Osteoblast (primary cell): ENCODE results near the gene LCE1B. TPM values are rescaled to one million over a fixed set of nuclear protein-coding genes. Genes with fewer than 3 reads are reported as not detected.

Experiments
- DNase-seq: peaks from one replicate; pipeline ENCODE4 v3.0.0; 2011; ENCODE audit warnings: low spot score, mixed read lengths; ENCODE audit not compliant: insufficient read length; ENCODE audit errors: missing footprints
- H2AFZ ChIP-seq: 2 replicates; pipeline ENCODE4 v1.6.0; 2011; ENCODE audit warnings: mild to moderate bottlenecking, low read length
- H3K27ac ChIP-seq: 2 replicates; pipeline ENCODE4 v1.5.1; 2011; ENCODE audit warnings: mild to moderate bottlenecking, low read depth, low read length, moderate library complexity
- H3K27me3 ChIP-seq: 2 replicates; pipeline ENCODE4 v1.6.0; 2012; ENCODE audit warnings: mild to moderate bottlenecking, control low read depth, inconsistent platforms, low read length, moderate library complexity; ENCODE audit not compliant: insufficient read depth
- H3K36me3 ChIP-seq: 2 replicates; pipeline ENCODE4 v1.5.1; 2011; ENCODE audit warnings: mild to moderate bottlenecking, low read length, control low read depth, moderate library complexity; ENCODE audit not compliant: insufficient read depth
- H3K4me1 ChIP-seq: 2 replicates; pipeline ENCODE4 v1.5.1; 2011; ENCODE audit warnings: mild to moderate bottlenecking, low read length, control low read depth, moderate library complexity; ENCODE audit not compliant: insufficient read depth
- H3K4me2 ChIP-seq: 2 replicates; pipeline ENCODE4 v1.6.0; 2011; ENCODE audit warnings: mild to moderate bottlenecking, low read length; ENCODE audit not compliant: insufficient read depth
- H3K4me3 ChIP-seq: fragments of 200-600 bp; sonication (generic); 3 replicates; pipeline ENCODE4 v1.5.1; 2012; ENCODE audit warnings: mild to moderate bottlenecking, low read length, inconsistent platforms; ENCODE audit not compliant: insufficient read depth
- H3K79me2 ChIP-seq: 2 replicates; pipeline ENCODE4 v1.6.0; 2012; ENCODE audit warnings: mild to moderate bottlenecking, low read length, control low read depth, inconsistent platforms; ENCODE audit not compliant: insufficient read depth
- H3K9me3 ChIP-seq: 2 replicates; pipeline ENCODE4 v1.5.1; 2011; ENCODE audit warnings: low read depth, low read length, control low read depth
- H4K20me1 ChIP-seq: 2 replicates; pipeline ENCODE4 v1.6.0; 2012; ENCODE audit warnings: mild to moderate bottlenecking, low read length, control low read depth; ENCODE audit not compliant: insufficient read depth
- CTCF ChIP-seq: IDR thresholded peaks from 2 replicates; pipeline ENCODE4 v1.5.1; 2011; ENCODE audit warnings: mild to moderate bottlenecking, low read depth, low read length, moderate library complexity; ENCODE audit errors: extremely low read depth
- total RNA-seq: library from RNA; depleted of rRNA; stranded (reverse); fragments of >200 nt; gene quantifications from 2 replicates; pipeline ENCODE4 v1.2.3, GENCODE V29; 2012

LCE1B gene
- not detected in 2 replicates for total RNA-seq

GRCh38 chr1:152811671-152812070 is at the start of gene LCE1B:
Gene LCE1B, plus strand, starts transcription at chr1:152811971. Its CDS starts 476 bp downstream, at chr1:152812447.
- no peak for DNase-seq
- Histone ChIP-seq H4K20me1 (no peaks in the 10 kb centered on the region), H3K4me1 (no peaks in the 10 kb centered on the region), H2AFZ (no peak within 1 kb of the TSS), H3K4me3 (no peak within 1 kb of the TSS), H3K79me2 (no peaks in the 10 kb centered on the region), H3K9me3 (no peaks in the 10 kb centered on the region), H3K4me2 (no peak within 1 kb of the TSS), H3K27ac (no peak within 1 kb of the TSS), H3K27me3 (no peaks in the 10 kb centered on the region), H3K36me3 (no peaks in the 10 kb centered on the region)
- TF ChIP-seq CTCF: no peak

GRCh38 chr1:152768847-152769533 is 42.8 kb upstream of the LCE1B start:
- Histone ChIP-seq H3K27me3 (no peaks in the 10 kb centered on the region), H3K4me3 (no peak overlapping the region), H4K20me1 (no peaks in the 10 kb centered on the region), H3K9me3 (no peaks in the 10 kb centered on the region), H2AFZ (no peak overlapping the region), H3K4me2 (no peak overlapping the region), H3K27ac (no peak overlapping the region), H3K4me1 (no peaks in the 10 kb centered on the region), H3K36me3 (no peaks in the 10 kb centered on the region), H3K79me2 (no peaks in the 10 kb centered on the region)
- no peak for TF ChIP-seq CTCF
- DNase-seq: no peak

GRCh38 chr1:152770411-152770810 is 41.4 kb upstream of the LCE1B start:
- Histone ChIP-seq H2AFZ (no peak overlapping the region), H3K36me3 (no peaks in the 10 kb centered on the region)

More at GRCh38 chr1:152770411-152770810, 41.4 kb upstream of the LCE1B start:
- no peak overlapping the region for H3K4me2 ChIP-seq
- H3K27me3 ChIP-seq: no peaks in the 10 kb centered on the region
- TF ChIP-seq CTCF: no peak
- no peaks in the 10 kb centered on the region for H4K20me1 ChIP-seq
- no peak overlapping the region for H3K4me3 ChIP-seq
- no peaks in the 10 kb centered on the region for H3K4me1 ChIP-seq
- no peak for DNase-seq
- no peak overlapping the region for H3K27ac ChIP-seq
- H3K79me2 ChIP-seq: no peaks in the 10 kb centered on the region
- no peaks in the 10 kb centered on the region for H3K9me3 ChIP-seq
